ENCODE results near the gene NBPF1.
"Not testable (repeated sequence)": the region's sequence is repeated elsewhere in the genome, so short reads cannot be mapped to it uniquely, and the experiment has no call there.

The NBPF1 gene
- long read RNA-seq, donor 1, transcript NBPF1-205 (3 exons, 2,755 nt): minor isoform, 5 of 19 reads
- long read RNA-seq, donor 1, transcript NBPF1-207 (1 exons, 3,447 nt): major isoform, 6 of 19 reads
- long read RNA-seq, donor 1, partial matches to known transcripts: 8 of 19 reads
- long read RNA-seq, donor 1, other reads (novel, unspliced or antisense): 0 of 19 reads
- long read RNA-seq, donor 2, partial matches to known transcripts: 0 of 3 reads
- long read RNA-seq, donor 2, other reads (novel, unspliced or antisense): 0 of 3 reads
- long read RNA-seq, donor 3, partial matches to known transcripts: 0 of 8 reads
- long read RNA-seq, donor 3, other reads (novel, unspliced or antisense): 0 of 8 reads
- long read RNA-seq, donor 4, transcript NBPF1-207 (1 exons, 3,447 nt): major isoform, 5 of 37 reads
- long read RNA-seq, donor 4, partial matches to known transcripts: 29 of 37 reads
- long read RNA-seq, donor 4, other reads (novel, unspliced or antisense): 0 of 37 reads
- long read RNA-seq, donor 5, transcript NBPF1-205 (3 exons, 2,755 nt): major isoform, 6 of 8 reads
- long read RNA-seq, donor 5, partial matches to known transcripts: 0 of 8 reads
- long read RNA-seq, donor 5, other reads (novel, unspliced or antisense): 0 of 8 reads
- long read RNA-seq, donor 6, transcript NBPF1-207 (1 exons, 3,447 nt): minor isoform, 6 of 24 reads
- long read RNA-seq, donor 6, transcript NBPF1-205 (3 exons, 2,755 nt): major isoform, 13 of 24 reads
- long read RNA-seq, donor 6, partial matches to known transcripts: 5 of 24 reads
- long read RNA-seq, donor 6, other reads (novel, unspliced or antisense): 0 of 24 reads
- long read RNA-seq, donor 7, transcript NBPF1-207 (1 exons, 3,447 nt): major isoform, 12 of 20 reads
- long read RNA-seq, donor 7, partial matches to known transcripts: 5 of 20 reads
- long read RNA-seq, donor 7, other reads (novel, unspliced or antisense): 0 of 20 reads
- long read RNA-seq, donor 8, transcript NBPF1-205 (3 exons, 2,755 nt): major isoform, 6 of 9 reads
- long read RNA-seq, donor 8, partial matches to known transcripts: 0 of 9 reads
- long read RNA-seq, donor 8, other reads (novel, unspliced or antisense): 0 of 9 reads

DNA sequence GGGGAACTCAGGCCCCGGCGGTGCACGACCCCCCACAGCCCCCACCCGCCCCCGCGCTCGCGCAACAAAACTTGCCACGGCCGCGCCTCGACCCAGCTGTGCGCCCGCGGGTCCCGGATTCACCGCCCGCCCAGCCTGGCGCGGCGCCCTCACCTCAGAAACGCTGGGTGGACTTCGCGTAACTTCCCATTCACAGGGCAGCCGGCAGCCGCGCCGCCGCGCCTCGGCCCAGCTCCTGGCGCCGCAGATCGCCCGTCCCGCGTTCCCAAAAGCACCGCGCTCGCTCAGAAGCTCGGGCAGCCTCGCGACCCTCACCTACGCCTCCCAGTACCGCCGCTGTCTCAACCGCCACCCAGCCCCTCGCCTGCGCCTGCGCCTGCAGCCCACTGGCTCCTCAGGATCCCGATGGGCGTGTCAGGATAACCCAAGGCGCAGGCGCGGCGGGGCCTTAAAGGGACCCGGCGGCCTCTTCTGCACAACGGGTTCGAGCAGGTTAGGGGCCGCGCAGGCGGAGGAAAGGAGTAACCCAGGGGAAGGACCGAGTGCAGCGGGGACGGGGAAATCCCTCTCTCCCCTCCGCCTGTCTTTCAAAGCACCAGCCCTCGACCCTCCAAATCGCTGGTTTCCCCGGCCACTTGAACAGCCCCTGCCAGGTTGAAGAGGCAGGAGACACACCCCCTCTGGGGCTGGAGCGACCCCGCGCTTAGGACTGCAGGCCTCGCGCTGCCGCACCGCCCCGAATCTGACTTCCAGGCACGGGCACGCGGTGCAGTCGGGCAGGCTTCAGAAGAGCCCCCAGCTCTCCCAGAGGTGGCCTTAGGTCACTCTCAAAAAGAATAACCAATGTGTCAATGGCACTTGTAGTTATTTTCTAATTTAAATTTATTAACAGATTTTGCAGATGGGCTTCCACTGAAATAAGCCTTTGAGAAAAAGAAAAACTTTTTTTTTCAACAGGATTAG, at the start of gene NBPF1:
Gene NBPF1, minus strand, starts transcription at position 380 of the 963 bp plus-strand sequence.
- peak; percentile 100 for DNase-seq

- DNase-seq: not testable (repeated sequence)
Measured at GRCh38 chr1:16658234-16658633, 44.9 kb upstream of the NBPF1 start.

DNA sequence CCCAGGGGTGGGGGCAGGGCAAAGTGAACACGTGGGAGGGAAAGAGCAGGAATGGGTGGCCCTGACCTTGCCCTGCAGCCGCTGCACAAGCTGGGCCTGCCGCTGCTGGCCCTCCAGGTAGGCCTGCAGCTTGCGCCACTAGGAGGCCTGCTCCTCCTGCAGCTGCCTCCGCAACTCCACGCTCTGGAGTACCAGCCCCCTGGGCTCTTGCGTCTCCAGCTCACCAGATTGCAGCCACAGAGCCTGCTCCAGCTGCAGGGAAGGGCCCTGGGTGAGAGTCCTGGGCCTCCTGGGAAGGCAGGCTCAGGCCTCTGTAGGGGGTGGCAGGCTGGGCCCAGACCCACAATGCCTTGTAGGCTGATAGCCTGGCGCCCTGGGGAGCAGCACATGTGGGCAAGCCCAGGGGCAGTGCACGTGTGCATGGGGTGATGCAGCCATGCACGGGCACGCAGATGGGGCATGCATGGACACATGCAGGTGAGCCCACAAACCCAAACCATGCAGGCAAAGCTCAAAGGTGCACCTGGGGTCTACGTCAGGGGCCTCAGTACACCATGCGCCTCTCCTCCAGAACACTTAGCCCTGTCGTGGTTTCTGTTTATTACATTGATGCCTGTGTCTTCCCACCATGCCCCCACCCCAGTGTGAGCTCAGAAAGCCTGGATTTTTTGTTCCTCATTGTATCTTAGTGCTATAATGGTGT, 43.8 kb upstream of the NBPF1 start:
- not testable (repeated sequence) for DNase-seq

DNA sequence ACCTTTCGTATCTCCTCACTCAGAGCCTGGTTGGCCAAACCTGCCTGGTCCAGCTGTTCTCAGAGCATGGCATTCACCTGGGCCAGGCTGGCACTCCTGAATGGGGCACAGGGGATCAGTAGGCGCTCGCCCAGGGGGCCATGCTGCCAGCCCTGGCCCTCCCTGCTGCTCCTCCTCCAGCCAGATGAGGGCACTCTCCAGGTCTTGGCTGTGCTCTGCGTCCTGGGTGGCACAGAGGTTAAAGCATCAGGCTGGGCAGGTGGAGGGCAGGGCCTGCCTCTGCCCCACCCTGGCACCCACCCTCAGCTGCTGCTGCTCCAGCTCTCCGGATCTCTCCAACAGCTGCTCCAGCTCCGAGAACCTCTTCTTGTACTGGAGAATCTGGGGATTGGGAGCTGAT, 43.2 kb upstream of the NBPF1 start:
- not testable (repeated sequence) for DNase-seq

DNA sequence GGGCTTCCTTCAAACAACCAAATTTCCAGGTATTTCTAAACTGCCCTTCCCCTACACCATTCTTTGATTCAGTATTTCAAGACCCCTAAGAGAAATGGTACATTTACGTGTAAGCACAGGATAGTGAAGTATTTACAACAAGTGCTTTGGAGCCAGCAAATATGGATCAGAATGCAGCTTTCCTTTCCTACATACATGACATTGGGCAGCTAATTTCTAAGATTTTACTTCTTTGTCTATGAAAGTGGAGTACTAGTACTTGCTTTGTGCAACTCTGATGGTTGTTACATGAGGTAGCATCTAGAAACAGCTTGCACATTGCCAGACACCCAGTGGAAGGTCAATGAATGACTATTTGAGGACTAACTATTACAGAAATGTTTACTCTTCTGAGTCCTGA, 38.2 kb upstream of the NBPF1 start:
- DNase-seq: not testable (repeated sequence)

GRCh38 chr1:16649960-16650359, 36.6 kb upstream of the NBPF1 start:
- DNase-seq: not testable (repeated sequence)

DNA sequence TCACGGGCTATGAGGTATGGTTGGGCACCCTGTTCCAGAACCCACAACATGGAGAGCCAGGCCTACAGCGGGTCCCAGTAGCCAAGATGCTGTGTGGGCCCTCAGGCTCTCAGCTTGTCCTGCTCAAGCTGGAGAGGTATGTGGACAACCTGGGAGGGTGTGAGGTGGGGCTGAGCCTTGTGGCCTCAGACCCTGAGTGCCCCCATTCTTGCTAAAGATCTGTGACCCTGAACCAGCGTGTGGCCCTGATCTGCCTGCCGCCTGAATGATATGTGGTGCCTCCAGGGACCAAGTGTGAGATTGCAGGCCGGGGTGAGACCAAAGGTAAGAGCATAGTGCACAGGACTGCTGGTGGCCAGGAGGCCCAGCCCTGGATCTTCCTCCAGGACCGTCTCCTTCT, 36.0 kb upstream of the NBPF1 start:
- DNase-seq: not testable (repeated sequence)

GRCh38 chr1:16648756-16649155, 35.4 kb upstream of the NBPF1 start:
- DNase-seq: not testable (repeated sequence)

DNA sequence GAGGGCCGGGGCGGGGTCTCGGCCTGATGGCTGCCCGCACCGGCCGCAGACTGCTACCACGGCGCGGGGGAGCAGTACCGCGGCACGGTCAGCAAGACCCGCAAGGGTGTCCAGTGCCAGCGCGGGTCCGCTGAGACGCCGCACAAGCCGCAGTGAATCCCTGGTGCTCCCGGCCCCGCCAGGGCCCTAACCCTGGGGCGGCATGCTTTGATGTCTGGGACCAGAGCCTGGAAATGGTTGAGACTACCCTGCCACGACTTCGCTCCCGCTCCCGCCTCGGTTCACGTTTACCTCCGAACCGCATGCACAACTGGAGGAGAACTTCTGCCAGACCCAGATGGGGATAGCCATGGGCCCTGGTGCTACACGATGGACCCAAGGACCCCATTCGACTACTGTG, 34.9 kb upstream of the NBPF1 start:
- DNase-seq: peak; percentile 61

GRCh38 chr1:16647179-16648176, 34.1 kb upstream of the NBPF1 start:
- DNase-seq: not testable (repeated sequence)

- DNase-seq: not testable (repeated sequence)
Measured at GRCh38 chr1:16646716-16647115, 33.4 kb upstream of the NBPF1 start.

- not testable (repeated sequence) for DNase-seq
Measured at GRCh38 chr1:16646061-16646664, 32.8 kb upstream of the NBPF1 start.

DNA sequence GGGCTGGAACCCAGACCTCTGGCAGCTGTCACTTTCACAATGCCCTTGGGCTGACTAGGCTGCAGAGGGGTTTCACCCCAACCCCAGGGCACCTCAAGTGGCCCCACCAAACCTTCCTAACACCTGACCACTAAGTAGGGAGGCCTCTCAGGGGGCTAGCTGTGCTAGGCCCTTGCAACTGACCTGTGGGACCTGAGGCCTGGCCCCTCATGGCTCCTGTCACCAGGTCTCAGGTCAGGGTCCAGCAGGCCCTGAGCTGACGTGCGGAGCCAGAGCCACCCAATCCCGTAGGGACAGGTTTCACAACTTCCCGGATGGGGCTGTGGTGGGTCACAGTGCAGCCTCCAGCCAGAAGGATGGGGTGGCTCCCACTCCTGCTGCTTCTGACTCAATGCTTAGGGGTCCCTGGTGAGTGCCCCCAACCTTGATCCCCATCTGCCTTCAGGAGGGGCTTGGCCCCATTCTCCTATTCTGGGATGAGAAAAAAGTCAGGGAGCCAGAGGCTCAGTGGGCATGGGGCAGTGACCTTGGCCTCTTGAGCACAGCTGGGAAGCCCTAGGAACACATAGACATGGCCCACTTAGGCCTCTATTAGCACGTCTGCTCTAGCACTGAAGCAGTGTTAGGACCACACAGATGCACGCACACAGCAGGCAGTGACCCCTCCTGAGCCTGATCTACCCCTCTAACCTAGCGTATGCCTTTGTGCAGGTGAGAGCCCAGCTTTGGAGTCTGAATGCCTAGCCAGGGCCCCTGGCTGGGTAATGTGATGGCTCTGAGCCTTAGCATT, 32.1 kb upstream of the NBPF1 start:
- DNase-seq: not testable (repeated sequence)

DNA sequence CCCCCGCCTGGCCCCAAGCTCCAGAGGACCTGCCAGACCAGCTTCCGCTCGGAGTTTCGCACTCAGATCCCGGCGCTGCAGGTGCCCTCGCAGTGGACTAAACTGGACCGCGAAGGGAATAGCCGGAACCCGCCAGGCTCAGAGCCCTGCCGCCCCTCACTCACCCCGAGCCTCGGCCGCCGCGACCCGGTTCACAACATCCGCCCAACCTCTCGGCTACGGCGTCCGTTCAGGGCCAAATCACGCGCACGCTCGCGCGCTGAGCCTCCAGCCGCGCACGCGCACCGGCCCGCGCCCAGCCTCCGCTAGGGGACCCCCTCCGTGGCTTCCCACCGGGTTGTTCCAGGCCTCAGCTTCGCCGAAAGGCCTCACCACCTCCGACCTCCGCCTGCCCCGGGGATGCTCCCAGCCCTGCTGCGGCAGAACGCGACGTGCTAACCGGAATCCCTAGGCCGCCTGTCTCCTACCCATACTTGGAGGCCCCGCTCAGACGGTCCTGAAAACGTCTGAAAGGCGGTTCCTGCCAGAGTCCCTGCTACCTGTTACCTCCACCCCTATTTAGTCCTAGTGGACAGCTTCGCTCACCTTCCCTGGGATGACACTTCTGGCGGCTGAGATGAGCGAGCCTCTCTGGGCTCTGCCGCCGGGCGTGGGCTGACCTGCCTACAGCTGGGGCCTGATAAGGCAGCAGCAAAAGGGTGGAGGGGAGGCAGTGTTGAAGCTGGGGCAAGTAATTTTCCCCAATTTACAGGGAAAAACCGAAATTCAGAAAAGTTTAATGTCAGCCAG, 31.3 kb upstream of the NBPF1 start:
- DNase-seq: peak; percentile 100

DNA sequence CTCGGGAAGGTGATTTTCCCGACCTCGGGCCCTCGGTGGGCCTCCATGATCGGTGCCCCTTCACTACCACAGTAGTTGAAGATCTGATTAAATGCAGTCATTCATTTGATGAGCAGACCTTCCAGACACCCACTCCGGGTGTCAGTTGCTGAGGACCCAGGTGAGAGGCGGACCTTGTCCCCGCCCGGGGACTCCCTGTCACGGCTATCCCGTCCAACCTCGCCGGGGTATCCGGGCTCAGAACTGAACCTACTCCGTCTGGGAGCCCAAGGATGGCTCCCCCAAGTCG, 30.8 kb upstream of the NBPF1 start:
- no peak for DNase-seq

DNA sequence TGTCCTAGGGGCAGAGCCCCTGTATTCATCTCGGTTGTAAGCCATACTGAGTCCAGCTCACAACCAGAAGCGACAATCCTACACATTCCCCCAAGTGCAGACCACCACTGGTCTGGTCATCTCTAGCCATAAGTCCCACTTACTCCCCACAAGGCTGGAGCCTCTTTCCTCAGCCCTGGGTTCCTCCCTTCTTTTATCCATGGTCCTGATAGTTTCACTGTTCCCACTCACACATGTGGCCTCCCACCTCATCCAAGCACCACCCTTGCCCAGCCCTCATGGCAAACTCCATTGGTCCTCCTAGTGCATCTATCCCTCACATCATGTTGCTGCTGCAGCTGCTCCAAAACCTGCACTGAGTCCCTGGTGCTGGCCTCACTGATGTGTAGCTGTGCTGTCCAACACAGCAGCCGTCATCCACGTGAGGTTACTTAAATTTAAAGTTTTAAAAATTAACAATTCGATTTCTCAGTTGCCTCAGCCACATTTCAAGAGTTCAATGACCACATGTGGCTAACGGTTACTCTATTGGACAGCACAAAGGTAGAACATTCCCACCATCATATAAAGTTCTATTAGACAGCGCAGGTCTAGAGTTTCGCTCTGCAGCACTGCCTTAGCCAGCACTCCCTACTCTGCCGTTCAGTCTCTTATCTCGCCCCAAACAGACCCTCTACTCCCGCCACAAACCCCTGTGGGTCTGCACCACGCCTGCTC, 30.3 kb upstream of the NBPF1 start:
- not testable (repeated sequence) for DNase-seq

GRCh38 chr1:16643001-16643411, 29.6 kb upstream of the NBPF1 start:
- not testable (repeated sequence) for DNase-seq
